DMS53 treated with DMSO at 0.1 percent for 48 hours (cell line): ENCODE data around the gene KRT14.

Experiments
- DNase-seq: peaks from one replicate; lab custom pipeline; 2025; ENCODE audit not compliant: unreplicated experiment; lab: John Stamatoyannopoulos, UW

KRT14 gene

GRCh38 chr17:41533613-41534012 lies 53.1 kb downstream of the KRT14 start:
- no peak for DNase-seq

GRCh38 chr17:41532947-41533570 lies 53.6 kb downstream of the KRT14 start:
- no peak for DNase-seq
